AG04450 (cell line): ENCODE data around the gene GNG8. TPM values are rescaled to one million over a fixed set of nuclear protein-coding genes. Genes with fewer than 3 reads are reported as not detected.
A peak's percentile ranks its signal among the peaks of the same experiment; 100 is the strongest.

ENCODE experiments used
- CTCF ChIA-PET: fragments of 300-600, 350-600 bp; formaldehyde crosslinking; extraction: SDS; loops from one replicate; lab custom pipeline; 2022; ENCODE audit warnings: antibody characterized with exemption, inconsistent platforms; lab: Charles Lee
- POLR2A ChIA-PET: fragments of 350-600 bp; formaldehyde crosslinking; extraction: SDS; loops from one replicate; lab custom pipeline; 2021; ENCODE audit warnings: antibody characterized with exemption, inconsistent platforms; lab: Yijun Ruan, JAX
- DNase-seq: peaks from one replicate; pipeline ENCODE4 v3.0.0-alpha.2; 2011; ENCODE audit warnings: low read depth, low spot score
- H3K27ac ChIP-seq: one replicate; pipeline ENCODE4 v1.5.1; 2012; ENCODE audit warnings: low read depth, low read length, control low read depth
- H3K27me3 ChIP-seq: one replicate; pipeline ENCODE4 v1.6.0; 2012; ENCODE audit warnings: low read length; ENCODE audit not compliant: control insufficient read depth, insufficient read depth
- H3K4me3 ChIP-seq: 2 replicates; pipeline ENCODE4 v1.5.1; 2011; ENCODE audit warnings: mild to moderate bottlenecking, low read depth, low read length, control low read depth
- H3K9me3 ChIP-seq: 2 replicates; pipeline ENCODE4 v1.5.1; 2012; ENCODE audit warnings: low read length; ENCODE audit not compliant: control insufficient read depth, insufficient read depth
- polyA plus RNA-seq: library from polyadenylated mRNA; depleted of rRNA; stranded (reverse); fragments of >200 nt; gene quantifications from 2 replicates; pipeline ENCODE4 v1.2.3, GENCODE V29; 2011
- TF ChIP-seq, protein P1 (sequence below): IDR thresholded peaks from 2 replicates; pipeline ENCODE4 v1.5.1; 2011; ENCODE audit warnings: low read depth, low read length, control low read depth, inconsistent platforms

Gene GNG8
- polyA plus RNA-seq, 1 experiment = not detected

GRCh38 chr19:46670813-46671212 lies 34.8 kb upstream of the GNG8 start:
- Histone ChIP-seq H3K27me3 (no peaks in the 10 kb centered on the region), H3K4me3 (no peak overlapping the region), H3K27ac (no peak overlapping the region), H3K9me3 (no peaks in the 10 kb centered on the region)
- CTCF ChIA-PET = interaction anchor here (0.5 to 1.6 kb wide), 2 partner anchors 9 to 678 kb away, joined by 3 to 5 read pairs; partner anchors contain the start of gene DACT3
- DNase-seq = no peak
- TF ChIP-seq, protein P1, sequence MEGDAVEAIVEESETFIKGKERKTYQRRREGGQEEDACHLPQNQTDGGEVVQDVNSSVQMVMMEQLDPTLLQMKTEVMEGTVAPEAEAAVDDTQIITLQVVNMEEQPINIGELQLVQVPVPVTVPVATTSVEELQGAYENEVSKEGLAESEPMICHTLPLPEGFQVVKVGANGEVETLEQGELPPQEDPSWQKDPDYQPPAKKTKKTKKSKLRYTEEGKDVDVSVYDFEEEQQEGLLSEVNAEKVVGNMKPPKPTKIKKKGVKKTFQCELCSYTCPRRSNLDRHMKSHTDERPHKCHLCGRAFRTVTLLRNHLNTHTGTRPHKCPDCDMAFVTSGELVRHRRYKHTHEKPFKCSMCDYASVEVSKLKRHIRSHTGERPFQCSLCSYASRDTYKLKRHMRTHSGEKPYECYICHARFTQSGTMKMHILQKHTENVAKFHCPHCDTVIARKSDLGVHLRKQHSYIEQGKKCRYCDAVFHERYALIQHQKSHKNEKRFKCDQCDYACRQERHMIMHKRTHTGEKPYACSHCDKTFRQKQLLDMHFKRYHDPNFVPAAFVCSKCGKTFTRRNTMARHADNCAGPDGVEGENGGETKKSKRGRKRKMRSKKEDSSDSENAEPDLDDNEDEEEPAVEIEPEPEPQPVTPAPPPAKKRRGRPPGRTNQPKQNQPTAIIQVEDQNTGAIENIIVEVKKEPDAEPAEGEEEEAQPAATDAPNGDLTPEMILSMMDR = no peak
- POLR2A ChIA-PET = no interaction called here

DNA sequence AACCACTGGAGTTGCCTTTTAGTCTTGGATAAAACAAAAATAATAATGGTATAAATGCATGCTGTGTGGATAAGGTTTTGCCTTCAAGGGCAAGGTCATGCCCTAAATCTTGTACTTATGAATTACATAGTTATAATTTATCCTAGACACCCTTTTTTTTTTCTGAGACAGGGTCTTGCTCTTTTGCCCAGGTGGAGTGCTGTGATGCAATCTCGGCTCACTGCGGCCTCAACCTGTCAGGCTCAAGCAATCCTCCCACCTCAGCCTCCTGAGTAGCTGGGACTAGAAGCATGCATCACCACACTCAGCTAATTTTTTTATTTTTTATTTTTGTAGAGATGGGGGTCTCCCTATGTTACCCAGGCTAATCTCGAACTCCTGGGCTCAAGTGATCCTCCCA lies 32.7 kb upstream of the GNG8 start:
- CTCF ChIA-PET = no interaction called here
- Histone ChIP-seq H3K9me3 (no peaks in the 10 kb centered on the region), H3K27me3 (no peaks in the 10 kb centered on the region), H3K4me3 (no peak overlapping the region), H3K27ac (no peak overlapping the region)
- POLR2A ChIA-PET = no interaction called here
- TF ChIP-seq, protein P1 = no peak
- DNase-seq = no peak

GRCh38 chr19:46665072-46665471 lies 29.1 kb upstream of the GNG8 start:
- ChIA-PET CTCF (interaction anchor here (0.6 to 7.5 kb wide), 2 partner anchors 49 to 269 kb away, joined by 4 to 296 read pairs; no protein-coding TSS in a partner anchor), POLR2A (no interaction called here)
- H3K27ac ChIP-seq = no peak overlapping the region
- H3K4me3 ChIP-seq = no peak overlapping the region
- TF ChIP-seq, protein P1 = no peak
- H3K9me3 ChIP-seq = no peaks in the 10 kb centered on the region
- no peaks in the 10 kb centered on the region for H3K27me3 ChIP-seq
- no peak for DNase-seq

DNA sequence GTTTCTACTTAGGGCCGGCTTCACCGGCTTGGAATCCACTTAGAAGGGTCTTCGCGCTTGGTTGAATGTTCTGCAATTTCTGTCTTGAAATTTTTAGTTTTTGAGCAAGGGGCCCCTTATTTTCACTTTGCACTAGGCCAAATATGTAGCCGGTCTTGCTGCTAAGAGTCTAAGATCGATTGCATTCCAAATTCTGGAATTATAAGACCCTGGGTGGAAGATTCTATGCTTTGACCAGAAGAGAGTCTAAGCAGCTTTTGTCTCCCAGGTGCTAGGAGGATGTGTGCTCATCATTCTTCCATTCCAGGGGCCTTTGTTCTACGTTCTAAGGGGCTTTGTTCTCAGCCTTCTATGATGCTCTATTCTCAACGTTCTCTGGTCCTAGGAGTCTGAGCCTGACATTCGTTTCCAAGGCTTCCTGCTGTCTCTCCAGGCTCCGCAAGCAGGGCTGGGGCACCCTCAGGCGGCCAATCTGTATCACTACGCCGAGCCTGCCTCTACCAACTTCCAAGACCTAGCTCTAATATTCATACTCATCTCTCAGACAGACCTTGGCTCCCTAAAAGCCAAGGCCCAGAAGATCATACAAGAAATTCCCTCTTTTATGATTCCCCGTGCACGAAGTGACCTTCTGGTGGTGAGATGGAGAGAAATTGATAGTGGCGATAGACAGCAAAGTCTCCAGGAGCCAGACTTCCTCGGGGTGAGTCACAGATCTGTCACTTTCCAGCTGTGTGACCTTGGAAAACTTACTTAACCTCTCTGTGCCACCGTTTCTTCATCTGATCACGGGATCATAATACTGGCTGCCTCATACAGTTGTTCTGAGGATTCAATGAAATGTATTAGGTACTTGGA lies 26.0 kb upstream of the GNG8 start:
- TF ChIP-seq, protein P1 = peak; percentile 99
- peak overlapping the region; percentile 55 for H3K4me3 ChIP-seq
- H3K27ac ChIP-seq = peak overlapping the region; percentile 65

More for the DNA sequence above, 26.0 kb upstream of the GNG8 start:
- Histone ChIP-seq H3K27me3 (no peaks in the 10 kb centered on the region), H3K9me3 (no peaks in the 10 kb centered on the region)
- POLR2A ChIA-PET = interaction anchor here (0.5 to 2.2 kb wide), 9 partner anchors 31 to 132 kb away, joined by 3 to 11 read pairs (median 4); partner anchors contain the start of genes CALM3 and PTGIR
- DNase-seq = peak; percentile 77
- CTCF ChIA-PET = interaction anchor here (0.5 to 7.5 kb wide), 32 partner anchors 9 to 678 kb away, joined by 3 to 296 read pairs (median 5); partner anchors contain the start of genes CALM3, GNG8 and PTGIR
